ENCODE data around the gene EXOC2. TPM values are rescaled to one million over a fixed set of nuclear protein-coding genes. Genes with fewer than 3 reads are reported as not detected.

Gene EXOC2
- total RNA-seq, 1 donor from 2014 or later, result 22.6 TPM

GRCh38 chr6:509676-510075 lies 183.3 kb downstream of the EXOC2 start:
- Mint-ChIP-seq H3K4me3 (no peak overlapping the region), H3K9me3 (no peaks in the 10 kb centered on the region), H3K27me3 (ENCODE audit: low read depth) (no peaks in the 10 kb centered on the region), H3K27ac (ENCODE audit: unreplicated experiment) (no peak overlapping the region), H3K36me3 (ENCODE audit: low read depth) (peaks cover 8% of the 10 kb centered on the region), H3K4me1 (peaks cover 9% of the 10 kb centered on the region)
- TF ChIP-seq CTCF (conservative IDR thresholded peaks at IDR 0.05), result no peak
- DNase-seq (ENCODE audit: low read depth, low spot score), result no peak

- no peak for DNase-seq (ENCODE audit: low read depth, low spot score)
- Mint-ChIP-seq H3K9me3 (no peaks in the 10 kb centered on the region), H3K36me3 (ENCODE audit: low read depth) (peaks cover 3% of the 10 kb centered on the region), H3K27ac (ENCODE audit: unreplicated experiment) (no peak overlapping the region), H3K4me3 (no peak overlapping the region), H3K27me3 (ENCODE audit: low read depth) (no peaks in the 10 kb centered on the region), H3K4me1 (peaks cover 3% of the 10 kb centered on the region)
- TF ChIP-seq CTCF (conservative IDR thresholded peaks at IDR 0.05), result no peak
Observed at GRCh38 chr6:508614-509013, 184.3 kb downstream of the EXOC2 start.

GRCh38 chr6:508006-508405 lies 184.9 kb downstream of the EXOC2 start:
- TF ChIP-seq CTCF (conservative IDR thresholded peaks at IDR 0.05), result no peak
- Mint-ChIP-seq H3K27ac (ENCODE audit: unreplicated experiment) (no peak overlapping the region), H3K4me1 (peaks cover 3% of the 10 kb centered on the region), H3K9me3 (no peaks in the 10 kb centered on the region), H3K4me3 (no peak overlapping the region), H3K36me3 (ENCODE audit: low read depth) (peaks cover 3% of the 10 kb centered on the region), H3K27me3 (ENCODE audit: low read depth) (no peaks in the 10 kb centered on the region)
- DNase-seq (ENCODE audit: low read depth, low spot score), result no peak

DNA sequence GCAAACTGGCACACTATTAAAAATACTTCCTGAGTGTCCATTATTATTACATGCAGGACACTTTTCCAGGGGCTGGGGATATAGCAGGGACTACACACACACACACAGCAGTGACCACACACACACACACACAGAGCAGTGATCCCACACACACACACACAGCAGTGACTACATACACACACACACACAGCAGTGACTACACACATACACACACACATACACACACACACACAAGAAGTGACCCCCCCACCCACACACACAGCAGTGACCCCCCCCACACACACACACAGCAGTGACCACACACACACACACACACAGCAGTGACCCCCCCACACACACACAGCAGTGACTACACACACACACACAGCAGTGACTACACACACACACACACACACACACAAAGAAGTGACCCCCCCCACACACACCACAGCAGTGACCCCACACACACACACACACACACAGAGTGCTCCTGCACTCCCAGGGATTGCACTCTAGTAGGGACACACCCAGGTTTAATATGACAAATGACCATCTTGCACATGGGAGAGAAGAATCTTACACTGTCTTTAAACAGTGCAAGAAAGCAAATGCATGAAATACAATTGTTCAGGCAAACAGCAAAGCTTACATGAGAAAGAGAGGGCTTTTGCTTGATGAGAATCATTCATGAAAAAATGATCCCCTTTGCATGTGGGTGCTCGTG lies 185.9 kb downstream of the EXOC2 start:
- no peaks in the 10 kb centered on the region for H3K27me3 Mint-ChIP-seq (ENCODE audit: low read depth)
- TF ChIP-seq CTCF (conservative IDR thresholded peaks at IDR 0.05), result no peak
- peaks cover 3% of the 10 kb centered on the region for H3K36me3 Mint-ChIP-seq (ENCODE audit: low read depth)
- H3K27ac Mint-ChIP-seq (ENCODE audit: unreplicated experiment), result no peak overlapping the region
- H3K9me3 Mint-ChIP-seq, result no peaks in the 10 kb centered on the region
- H3K4me1 Mint-ChIP-seq, result peaks cover 3% of the 10 kb centered on the region
- no peak overlapping the region for H3K4me3 Mint-ChIP-seq
- no peak for DNase-seq (ENCODE audit: low read depth, low spot score)

GRCh38 chr6:506508-506907 lies 186.4 kb downstream of the EXOC2 start:
- no peaks in the 10 kb centered on the region for H3K9me3 Mint-ChIP-seq
- TF ChIP-seq CTCF (conservative IDR thresholded peaks at IDR 0.05), result no peak
- H3K27me3 Mint-ChIP-seq (ENCODE audit: low read depth), result no peaks in the 10 kb centered on the region
- H3K36me3 Mint-ChIP-seq (ENCODE audit: low read depth), result peaks cover 3% of the 10 kb centered on the region
- no peak overlapping the region for H3K27ac Mint-ChIP-seq (ENCODE audit: unreplicated experiment)
- DNase-seq (ENCODE audit: low read depth, low spot score), result no peak
- no peak overlapping the region for H3K4me3 Mint-ChIP-seq
- no peaks in the 10 kb centered on the region for H3K4me1 Mint-ChIP-seq

Data from neural crest cell (in vitro differentiated cells).